AG09319 (cell line): ENCODE results near the gene NPNT.
A peak's percentile ranks its signal among the peaks of the same experiment; 100 is the strongest.

Experiments used
- DNase-seq: peaks from one replicate; pipeline ENCODE4 v3.0.0-alpha.2; 2010; ENCODE audit warnings: low read depth; ENCODE audit errors: extremely low read depth
- CTCF ChIP-seq: IDR thresholded peaks from 2 replicates; pipeline ENCODE4 v1.5.1; 2011; ENCODE audit warnings: low read depth, mild to moderate bottlenecking, inconsistent platforms, low read length, moderate library complexity

The NPNT gene

GRCh38 chr4:105972946-105973621 lies 77.8 kb downstream of the NPNT start:
- TF ChIP-seq CTCF: no peak
- no peak for DNase-seq

- no peak for DNase-seq
- TF ChIP-seq CTCF: no peak
These were observed 81.6 kb downstream of the NPNT start for GRCh38 chr4:105976915-105977314.

- no peak for TF ChIP-seq CTCF
- peak; percentile 66 for DNase-seq
These were observed 83.5 kb downstream of the NPNT start for GRCh38 chr4:105978684-105979296.

- no peak for TF ChIP-seq CTCF
- no peak for DNase-seq
These were observed 84.2 kb downstream of the NPNT start for GRCh38 chr4:105979506-105979905.

- DNase-seq: no peak
- TF ChIP-seq CTCF: no peak
These were observed 93.4 kb downstream of the NPNT start for GRCh38 chr4:105988671-105989070.

GRCh38 chr4:105989485-105990242 lies 94.4 kb downstream of the NPNT start:
- TF ChIP-seq CTCF: no peak
- DNase-seq: no peak

- no peak for DNase-seq
- no peak for TF ChIP-seq CTCF
These were observed 95.7 kb downstream of the NPNT start for GRCh38 chr4:105990933-105991332.
